ENCODE measurements around the gene TENM4. TPM values are rescaled to one million over a fixed set of nuclear protein-coding genes. Genes with fewer than 3 reads are reported as not detected.
A peak's percentile ranks its signal among the peaks of the same experiment; 100 is the strongest.

TENM4 gene
- 38.1 and 43.2 TPM in 2 replicates for total RNA-seq
- long read RNA-seq, partial matches to known transcripts = 2 of 14 reads
- long read RNA-seq, other reads (novel, unspliced or antisense) = 12 of 14 reads

- peaks cover 31% of the 10 kb centered on the region for H3K4me1 Mint-ChIP-seq
- H3K27ac Mint-ChIP-seq (ENCODE audit: unreplicated experiment) = peak within 1 kb of the TSS; percentile 93
- peak; percentile 65 for DNase-seq (ENCODE audit: low read depth, low spot score)
- TF ChIP-seq CTCF (conservative IDR thresholded peaks at IDR 0.05) = peak; percentile 61
- no peaks in the 10 kb centered on the region for H3K36me3 Mint-ChIP-seq (ENCODE audit: low read depth)
- no peaks in the 10 kb centered on the region for H3K9me3 Mint-ChIP-seq
- H3K27me3 Mint-ChIP-seq (ENCODE audit: low read depth) = peaks cover 75% of the 10 kb centered on the region
- H3K4me3 Mint-ChIP-seq = peak within 1 kb of the TSS; percentile 95
These were observed at the start of gene TENM4 for GRCh38 chr11:79440571-79441460. TSS of gene TENM4 (minus strand) at chr11:79441030. CDS start at chr11:79069944, 371,086 bp downstream.

GRCh38 chr11:79488286-79488685, 47.5 kb upstream of the TENM4 start:
- H3K27me3 Mint-ChIP-seq (ENCODE audit: low read depth) = peaks cover 15% of the 10 kb centered on the region
- H3K9me3 Mint-ChIP-seq = no peaks in the 10 kb centered on the region
- H3K4me3 Mint-ChIP-seq = no peak overlapping the region
- no peak for TF ChIP-seq CTCF (conservative IDR thresholded peaks at IDR 0.05)
- no peak for DNase-seq (ENCODE audit: low read depth, low spot score)
- H3K36me3 Mint-ChIP-seq (ENCODE audit: low read depth) = no peaks in the 10 kb centered on the region
- peaks cover 14% of the 10 kb centered on the region for H3K4me1 Mint-ChIP-seq
- H3K27ac Mint-ChIP-seq (ENCODE audit: unreplicated experiment) = no peak overlapping the region

GRCh38 chr11:79487412-79487811, 46.6 kb upstream of the TENM4 start:
- peaks cover 15% of the 10 kb centered on the region for H3K27me3 Mint-ChIP-seq (ENCODE audit: low read depth)
- no peak for DNase-seq (ENCODE audit: low read depth, low spot score)
- no peaks in the 10 kb centered on the region for H3K9me3 Mint-ChIP-seq
- no peak overlapping the region for H3K27ac Mint-ChIP-seq (ENCODE audit: unreplicated experiment)
- H3K4me3 Mint-ChIP-seq = no peak overlapping the region
- H3K36me3 Mint-ChIP-seq (ENCODE audit: low read depth) = no peaks in the 10 kb centered on the region
- TF ChIP-seq CTCF (conservative IDR thresholded peaks at IDR 0.05) = no peak
- H3K4me1 Mint-ChIP-seq = peaks cover 12% of the 10 kb centered on the region

GRCh38 chr11:79486242-79486984, 45.6 kb upstream of the TENM4 start:
- no peak for DNase-seq (ENCODE audit: low read depth, low spot score)
- peaks cover 15% of the 10 kb centered on the region for H3K27me3 Mint-ChIP-seq (ENCODE audit: low read depth)
- peaks cover 9% of the 10 kb centered on the region for H3K4me1 Mint-ChIP-seq
- TF ChIP-seq CTCF (conservative IDR thresholded peaks at IDR 0.05) = no peak
- no peaks in the 10 kb centered on the region for H3K9me3 Mint-ChIP-seq
- no peaks in the 10 kb centered on the region for H3K36me3 Mint-ChIP-seq (ENCODE audit: low read depth)
- H3K4me3 Mint-ChIP-seq = no peak overlapping the region
- H3K27ac Mint-ChIP-seq (ENCODE audit: unreplicated experiment) = no peak overlapping the region

GRCh38 chr11:79485694-79486093, 44.9 kb upstream of the TENM4 start:
- no peaks in the 10 kb centered on the region for H3K36me3 Mint-ChIP-seq (ENCODE audit: low read depth)
- TF ChIP-seq CTCF (conservative IDR thresholded peaks at IDR 0.05) = no peak
- H3K27ac Mint-ChIP-seq (ENCODE audit: unreplicated experiment) = peak overlapping the region; percentile 58
- peaks cover 15% of the 10 kb centered on the region for H3K27me3 Mint-ChIP-seq (ENCODE audit: low read depth)
- no peak overlapping the region for H3K4me3 Mint-ChIP-seq
- H3K9me3 Mint-ChIP-seq = no peaks in the 10 kb centered on the region
- H3K4me1 Mint-ChIP-seq = peaks cover 9% of the 10 kb centered on the region
- DNase-seq (ENCODE audit: low read depth, low spot score) = no peak
